ENCODE data around the gene SLC26A1. TPM values are rescaled to one million over a fixed set of nuclear protein-coding genes. Genes with fewer than 3 reads are reported as not detected.

The SLC26A1 gene
- total RNA-seq, 2 experiments from 2014 or later, result not detected

DNA sequence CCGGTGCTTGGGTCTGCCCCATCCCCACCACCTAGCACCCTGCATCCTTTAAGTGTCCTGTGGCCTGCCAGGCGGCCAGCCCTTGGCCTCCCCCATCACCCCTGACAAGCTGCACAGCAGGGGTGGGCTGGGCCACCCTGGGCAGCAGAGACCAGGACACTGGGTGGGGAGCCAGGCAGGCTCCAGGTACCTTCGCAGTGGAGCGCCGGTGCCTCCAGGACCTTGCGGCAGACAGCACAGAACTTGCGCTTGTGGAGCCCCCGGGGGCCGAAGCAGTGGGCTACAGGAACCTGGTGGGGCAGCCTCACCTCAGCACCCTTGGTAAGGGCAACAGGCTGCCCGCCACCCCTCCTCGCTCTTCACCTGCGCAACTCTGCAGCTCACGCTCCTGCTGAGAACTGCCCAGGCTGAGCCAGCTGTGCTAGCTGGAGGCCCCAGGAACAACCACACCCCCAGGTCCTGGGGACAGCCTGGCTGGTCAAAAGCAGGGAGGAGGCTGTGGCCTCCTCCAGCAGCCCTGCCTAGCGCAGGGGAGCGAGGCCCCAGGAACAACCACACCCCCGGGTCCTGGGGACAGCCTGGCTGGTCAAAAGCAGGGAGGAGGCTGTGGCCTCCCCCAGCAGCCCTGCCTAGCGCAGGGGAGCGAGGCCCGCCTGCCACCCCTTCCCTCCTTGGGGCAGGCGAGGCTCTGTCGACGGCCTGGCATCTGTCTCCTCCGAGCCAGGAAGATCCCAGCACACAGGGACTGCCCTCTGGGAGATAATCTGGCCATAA, 24.4 kb downstream of the SLC26A1 start:
- no peak for DNase-seq
- Histone ChIP-seq H3K27ac (ENCODE audit: low read depth in 1 of 2, low read length in 2 of 2) (no peak overlapping the region), H3K36me3 (ENCODE audit: insufficient read depth, low read length) (no peaks in the 10 kb centered on the region), H3K4me3 (ENCODE audit: low read length) (no peak overlapping the region), H3K9me3 (ENCODE audit: control insufficient read depth in 1 of 2, insufficient read depth in 1 of 2, low read length in 2 of 2) (peaks cover 0 to 4% of the 10 kb centered on the region in 2 experiments), H3K27me3 (ENCODE audit: control insufficient read depth in 1 of 2, insufficient read depth in 2 of 2, low read length in 2 of 2) (peaks cover 0 to 2% of the 10 kb centered on the region in 2 experiments), H3K4me1 (ENCODE audit: insufficient read depth, low read length) (peaks cover 35% of the 10 kb centered on the region)
- Mint-ChIP-seq H3K36me3 (ENCODE audit: low read depth) (peaks cover 5% of the 10 kb centered on the region), H3K4me3 (no peak overlapping the region), H3K27ac (no peak overlapping the region), H3K9me3 (no peaks in the 10 kb centered on the region), H3K4me1 (ENCODE audit: low read depth) (no peaks in the 10 kb centered on the region), H3K27me3 (no peaks in the 10 kb centered on the region)
- CTCF ChIA-PET, result no interaction called here
- TF ChIP-seq, protein P1, sequence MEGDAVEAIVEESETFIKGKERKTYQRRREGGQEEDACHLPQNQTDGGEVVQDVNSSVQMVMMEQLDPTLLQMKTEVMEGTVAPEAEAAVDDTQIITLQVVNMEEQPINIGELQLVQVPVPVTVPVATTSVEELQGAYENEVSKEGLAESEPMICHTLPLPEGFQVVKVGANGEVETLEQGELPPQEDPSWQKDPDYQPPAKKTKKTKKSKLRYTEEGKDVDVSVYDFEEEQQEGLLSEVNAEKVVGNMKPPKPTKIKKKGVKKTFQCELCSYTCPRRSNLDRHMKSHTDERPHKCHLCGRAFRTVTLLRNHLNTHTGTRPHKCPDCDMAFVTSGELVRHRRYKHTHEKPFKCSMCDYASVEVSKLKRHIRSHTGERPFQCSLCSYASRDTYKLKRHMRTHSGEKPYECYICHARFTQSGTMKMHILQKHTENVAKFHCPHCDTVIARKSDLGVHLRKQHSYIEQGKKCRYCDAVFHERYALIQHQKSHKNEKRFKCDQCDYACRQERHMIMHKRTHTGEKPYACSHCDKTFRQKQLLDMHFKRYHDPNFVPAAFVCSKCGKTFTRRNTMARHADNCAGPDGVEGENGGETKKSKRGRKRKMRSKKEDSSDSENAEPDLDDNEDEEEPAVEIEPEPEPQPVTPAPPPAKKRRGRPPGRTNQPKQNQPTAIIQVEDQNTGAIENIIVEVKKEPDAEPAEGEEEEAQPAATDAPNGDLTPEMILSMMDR (IDR thresholded peaks at IDR 0.05), result no peak
- ATAC-seq (ENCODE audit: poor library complexity), result no peak
- intact Hi-C loops (cut with DNase I, micrococcal nuclease), result no loop called here
- POLR2A ChIA-PET, result no interaction called here

- Histone ChIP-seq H3K9me3 (ENCODE audit: control insufficient read depth in 1 of 2, insufficient read depth in 1 of 2, low read length in 2 of 2) (peaks cover 0 to 4% of the 10 kb centered on the region in 2 experiments), H3K27me3 (ENCODE audit: control insufficient read depth in 1 of 2, insufficient read depth in 2 of 2, low read length in 2 of 2) (peaks cover 0 to 2% of the 10 kb centered on the region in 2 experiments), H3K4me3 (ENCODE audit: low read length) (no peak overlapping the region), H3K4me1 (ENCODE audit: insufficient read depth, low read length) (peaks cover 34% of the 10 kb centered on the region), H3K36me3 (ENCODE audit: insufficient read depth, low read length) (no peaks in the 10 kb centered on the region), H3K27ac (ENCODE audit: low read depth in 1 of 2, low read length in 2 of 2) (no peak overlapping the region)
- H3K9me3 Mint-ChIP-seq, result no peaks in the 10 kb centered on the region
- H3K4me1 Mint-ChIP-seq (ENCODE audit: low read depth), result no peaks in the 10 kb centered on the region
- H3K27ac Mint-ChIP-seq, result no peak overlapping the region
- ChIA-PET CTCF (no interaction called here), POLR2A (no interaction called here)
- H3K4me3 Mint-ChIP-seq, result no peak overlapping the region
- H3K36me3 Mint-ChIP-seq (ENCODE audit: low read depth), result peaks cover 10% of the 10 kb centered on the region
- TF ChIP-seq, protein P1 (IDR thresholded peaks at IDR 0.05), result no peak
- DNase-seq (no peak), ATAC-seq (ENCODE audit: poor library complexity) (no peak)
- H3K27me3 Mint-ChIP-seq, result no peaks in the 10 kb centered on the region
- intact Hi-C loops (cut with DNase I, micrococcal nuclease), result no loop called here
Observed at GRCh38 chr4:968221-968620, 25.0 kb downstream of the SLC26A1 start.

GRCh38 chr4:967113-968104, 25.8 kb downstream of the SLC26A1 start:
- H3K27ac ChIP-seq (ENCODE audit: low read depth in 1 of 2, low read length in 2 of 2), result no peak overlapping the region
- CTCF ChIA-PET, result no interaction called here
- intact Hi-C loops (cut with DNase I, micrococcal nuclease), result no loop called here
- no peak overlapping the region for H3K27ac Mint-ChIP-seq
- POLR2A ChIA-PET, result no interaction called here
- H3K9me3 Mint-ChIP-seq, result no peaks in the 10 kb centered on the region
- H3K27me3 ChIP-seq (ENCODE audit: control insufficient read depth in 1 of 2, insufficient read depth in 2 of 2, low read length in 2 of 2), result peaks cover 0 to 2% of the 10 kb centered on the region in 2 experiments
- no peaks in the 10 kb centered on the region for H3K4me1 Mint-ChIP-seq (ENCODE audit: low read depth)
- H3K36me3 ChIP-seq (ENCODE audit: insufficient read depth, low read length), result peaks cover 6% of the 10 kb centered on the region
- H3K27me3 Mint-ChIP-seq, result no peaks in the 10 kb centered on the region
- ATAC-seq (ENCODE audit: poor library complexity), result no peak
- H3K4me1 ChIP-seq (ENCODE audit: insufficient read depth, low read length), result peaks cover 30% of the 10 kb centered on the region
- H3K4me3 Mint-ChIP-seq, result no peak overlapping the region
- H3K36me3 Mint-ChIP-seq (ENCODE audit: low read depth), result peaks cover 10% of the 10 kb centered on the region
- H3K9me3 ChIP-seq (ENCODE audit: control insufficient read depth in 1 of 2, insufficient read depth in 1 of 2, low read length in 2 of 2), result peaks cover 0 to 4% of the 10 kb centered on the region in 2 experiments
- TF ChIP-seq, protein P1 (IDR thresholded peaks at IDR 0.05), result no peak
- peak in 1 of 14 experiments; percentile 32 for DNase-seq
- no peak overlapping the region for H3K4me3 ChIP-seq (ENCODE audit: low read length)

Data from CD4-positive, alpha-beta T cell (primary cell).